Mesendoderm (in vitro differentiated cells): ENCODE data around the gene ABCA4.

Source experiments
- DNase-seq: peaks from one replicate; pipeline ENCODE4 v3.0.0; 2013
- H2AK5ac ChIP-seq: 2 replicates; pipeline ENCODE4 v1.6.1; 2013; ENCODE audit warnings: low read length, inconsistent platforms
- H2BK120ac ChIP-seq: 2 replicates; pipeline ENCODE4 v1.6.1; 2013; ENCODE audit warnings: low read depth, mild to moderate bottlenecking, low read length, moderate library complexity, mixed read lengths
- H2BK15ac ChIP-seq: replicated peaks from 2 replicates; pipeline ENCODE4 v1.6.1; 2013; ENCODE audit warnings: low read depth, mild to moderate bottlenecking, moderate library complexity
- H2BK5ac ChIP-seq: 2 replicates; pipeline ENCODE4 v1.6.1; 2013; ENCODE audit warnings: low read length, inconsistent platforms
- H3K18ac ChIP-seq: 2 replicates; pipeline ENCODE4 v1.6.1; 2013; ENCODE audit warnings: mild to moderate bottlenecking, low read length, mixed read lengths
- H3K23ac ChIP-seq: one replicate; pipeline ENCODE4 v1.6.1; 2013; ENCODE audit warnings: low read length
- H3K27ac ChIP-seq: 2 replicates; pipeline ENCODE4 v1.5.1; 2013; ENCODE audit warnings: low read depth, mild to moderate bottlenecking, inconsistent platforms, low read length, moderate library complexity
- H3K27me3 ChIP-seq: 2 replicates; pipeline ENCODE4 v1.6.1; 2013; ENCODE audit warnings: low read length, control low read depth, mild to moderate bottlenecking, inconsistent platforms; ENCODE audit not compliant: insufficient read depth, poor library complexity
- H3K36me3 ChIP-seq: 2 replicates; pipeline ENCODE4 v1.6.1; 2013; ENCODE audit warnings: low read length, inconsistent platforms; ENCODE audit not compliant: control insufficient read depth, insufficient read depth
- H3K4ac ChIP-seq: one replicate; pipeline ENCODE4 v1.6.1; 2013; ENCODE audit warnings: low read depth, mild to moderate bottlenecking, low read length, moderate library complexity
- H3K4me1 ChIP-seq: 2 replicates; pipeline ENCODE4 v1.6.1; 2013; ENCODE audit warnings: low read depth, low read length, inconsistent platforms; ENCODE audit not compliant: control insufficient read depth
- H3K4me2 ChIP-seq: 2 replicates; pipeline ENCODE4 v1.6.1; 2013; ENCODE audit warnings: low read length
- H3K4me3 ChIP-seq: 2 replicates; pipeline ENCODE4 v1.5.1; 2013; ENCODE audit warnings: mild to moderate bottlenecking, low read length
- H3K56ac ChIP-seq: one replicate; pipeline ENCODE4 v1.6.1; 2013; ENCODE audit warnings: low read length
- H3K79me1 ChIP-seq: 2 replicates; pipeline ENCODE4 v1.6.1; 2013; ENCODE audit warnings: low read length, inconsistent platforms
- H3K79me2 ChIP-seq: 2 replicates; pipeline ENCODE4 v1.6.1; 2013; ENCODE audit warnings: mild to moderate bottlenecking, low read length; ENCODE audit not compliant: control insufficient read depth, insufficient read depth
- H3K9ac ChIP-seq: 2 replicates; pipeline ENCODE4 v1.6.1; 2013; ENCODE audit warnings: low read length, inconsistent platforms
- H4K5ac ChIP-seq: one replicate; pipeline ENCODE4 v1.6.1; 2013; ENCODE audit warnings: low read length
- H4K8ac ChIP-seq: one replicate; pipeline ENCODE4 v1.6.1; 2013; ENCODE audit warnings: low read depth, mild to moderate bottlenecking, control low read depth, low read length, moderate library complexity
- WGBS: extraction: QIAGEN DNeasy Blood & Tissue Kit; methylation state at CpG from one replicate; pipeline ENCODE4 v1.1.7; 2013; ENCODE audit warnings: low lambda C conversion rate, missing lambda C conversion rate; ENCODE audit not compliant: insufficient coverage; ENCODE audit errors: extremely low coverage; 5-methylcytosine and 5-hydroxymethylcytosine counted together

ABCA4 gene

DNA sequence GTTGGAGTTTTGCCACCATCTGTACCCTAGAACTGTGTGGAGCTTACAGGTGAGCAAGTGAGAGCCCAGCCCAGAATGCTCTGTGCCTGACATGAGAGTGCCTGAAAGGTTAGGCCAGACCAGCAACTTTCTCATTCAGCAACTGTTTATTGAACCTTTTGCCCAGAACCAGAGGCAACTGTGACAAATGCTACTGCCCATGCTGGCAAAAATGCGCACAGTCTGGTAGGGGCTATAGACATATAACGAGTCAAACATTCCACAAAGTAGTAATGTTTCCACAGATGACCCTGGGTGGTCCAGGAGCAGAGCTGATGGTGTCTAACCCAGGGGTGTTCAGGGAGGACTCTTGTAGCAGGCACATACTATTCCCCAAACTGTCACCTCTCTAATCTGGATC lies 155.7 kb downstream of the ABCA4 start:
- H2BK15ac ChIP-seq: no peak overlapping the region
- no peak overlapping the region for H3K4me3 ChIP-seq
- H3K79me2 ChIP-seq: no peaks in the 10 kb centered on the region
- H3K79me1 ChIP-seq: no peaks in the 10 kb centered on the region
- H3K56ac ChIP-seq: no peak overlapping the region
- no peak overlapping the region for H2BK120ac ChIP-seq
- H3K27me3 ChIP-seq: no peaks in the 10 kb centered on the region
- no peak overlapping the region for H3K27ac ChIP-seq
- no peak overlapping the region for H3K18ac ChIP-seq
- H2BK5ac ChIP-seq: no peak overlapping the region
- no peak overlapping the region for H3K4ac ChIP-seq
- H2AK5ac ChIP-seq: no peak overlapping the region
- H4K8ac ChIP-seq: no peak overlapping the region
- H3K9ac ChIP-seq: no peak overlapping the region
- H4K5ac ChIP-seq: no peak overlapping the region
- no peak overlapping the region for H3K4me2 ChIP-seq
- no CpG with 5 or more reads among the region's 2 CpGs for WGBS
- H3K36me3 ChIP-seq: no peaks in the 10 kb centered on the region
- H3K23ac ChIP-seq: no peak overlapping the region
- no peak for DNase-seq
- H3K4me1 ChIP-seq: no peaks in the 10 kb centered on the region

DNA sequence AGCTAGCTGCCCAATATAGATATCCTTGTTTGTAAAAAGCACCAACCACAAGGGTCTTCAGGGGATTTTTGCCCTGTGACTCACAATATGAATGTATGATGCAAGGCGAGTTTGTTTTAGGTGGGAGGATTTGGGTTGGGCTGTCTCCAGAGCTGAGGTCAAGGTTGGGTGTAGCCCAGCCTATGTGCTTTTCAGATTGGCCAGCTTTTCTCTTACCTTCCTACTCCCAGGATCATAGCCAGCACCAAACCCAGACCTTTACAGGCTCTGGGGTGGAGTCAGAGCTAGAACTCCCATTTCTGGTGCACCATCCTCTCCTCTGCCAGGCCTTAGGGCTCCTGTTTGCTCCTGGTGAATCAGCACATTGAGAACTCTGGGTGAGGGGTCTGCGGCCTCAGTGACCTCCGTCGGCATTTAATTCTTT lies 156.2 kb downstream of the ABCA4 start:
- WGBS: no CpG with 5 or more reads among the region's 4 CpGs
- no peak overlapping the region for H3K27ac ChIP-seq
- H3K79me1 ChIP-seq: no peaks in the 10 kb centered on the region

DNA sequence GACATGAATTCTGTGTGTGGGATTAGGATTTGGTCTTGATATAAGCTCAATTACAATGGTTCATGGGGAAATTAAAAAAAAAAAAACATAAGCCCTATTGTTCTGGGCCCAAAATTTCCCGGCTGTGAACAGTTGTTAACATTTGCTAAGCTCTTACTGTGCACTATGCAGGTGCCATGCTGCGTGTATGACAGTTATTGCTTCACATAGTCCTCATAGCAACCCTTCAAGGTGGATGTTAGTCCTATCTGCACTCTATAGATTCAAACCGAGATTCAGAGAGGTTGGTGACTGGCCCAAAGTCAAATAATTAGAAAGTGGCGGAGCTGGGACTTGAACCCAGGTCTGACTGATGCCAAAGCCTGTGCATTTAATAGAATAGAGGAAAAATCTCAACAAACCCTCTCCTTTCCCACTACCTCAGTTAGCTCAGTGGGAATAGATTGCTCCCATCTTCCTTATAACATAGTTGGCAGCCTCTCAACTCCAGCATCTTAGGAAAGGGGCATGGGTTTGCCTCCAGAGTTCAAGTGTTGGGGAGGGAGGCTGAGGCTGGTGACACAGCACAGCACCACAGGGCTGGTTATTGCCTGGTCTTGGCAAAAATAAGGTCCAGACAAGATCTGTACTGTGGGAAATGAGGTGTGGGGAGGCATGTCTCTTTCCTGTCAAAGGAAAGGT lies 156.7 kb downstream of the ABCA4 start:
- H4K8ac ChIP-seq: no peak overlapping the region
- H3K36me3 ChIP-seq: no peaks in the 10 kb centered on the region
- no peak overlapping the region for H4K5ac ChIP-seq
- H2BK5ac ChIP-seq: no peak overlapping the region
- no peak overlapping the region for H3K4me2 ChIP-seq
- no peaks in the 10 kb centered on the region for H3K4me1 ChIP-seq
- no peak overlapping the region for H2AK5ac ChIP-seq
- no peak overlapping the region for H3K56ac ChIP-seq
- no peak overlapping the region for H2BK15ac ChIP-seq
- no peaks in the 10 kb centered on the region for H3K79me1 ChIP-seq
- H3K4ac ChIP-seq: no peak overlapping the region
- DNase-seq: no peak
- no peak overlapping the region for H3K4me3 ChIP-seq
- H3K27ac ChIP-seq: no peak overlapping the region
- H2BK120ac ChIP-seq: no peak overlapping the region
- H3K9ac ChIP-seq: no peak overlapping the region
- no peak overlapping the region for H3K18ac ChIP-seq
- no peak overlapping the region for H3K23ac ChIP-seq
- H3K79me2 ChIP-seq: no peaks in the 10 kb centered on the region
- H3K27me3 ChIP-seq: no peaks in the 10 kb centered on the region
- no CpG with 5 or more reads among the region's 4 CpGs for WGBS

More for the DNA sequence above, 156.2 kb downstream of the ABCA4 start:
- Histone ChIP-seq H3K79me2 (no peaks in the 10 kb centered on the region), H3K27me3 (no peaks in the 10 kb centered on the region), H3K23ac (no peak overlapping the region), H4K5ac (no peak overlapping the region), H3K4ac (no peak overlapping the region), H3K4me3 (no peak overlapping the region), H3K18ac (no peak overlapping the region), H2BK15ac (no peak overlapping the region), H2BK120ac (no peak overlapping the region), H3K56ac (no peak overlapping the region), H2BK5ac (no peak overlapping the region), H3K36me3 (no peaks in the 10 kb centered on the region), H2AK5ac (no peak overlapping the region), H3K9ac (no peak overlapping the region), H4K8ac (no peak overlapping the region), H3K4me2 (no peak overlapping the region), H3K4me1 (no peaks in the 10 kb centered on the region)
- DNase-seq: peak; percentile 11

DNA sequence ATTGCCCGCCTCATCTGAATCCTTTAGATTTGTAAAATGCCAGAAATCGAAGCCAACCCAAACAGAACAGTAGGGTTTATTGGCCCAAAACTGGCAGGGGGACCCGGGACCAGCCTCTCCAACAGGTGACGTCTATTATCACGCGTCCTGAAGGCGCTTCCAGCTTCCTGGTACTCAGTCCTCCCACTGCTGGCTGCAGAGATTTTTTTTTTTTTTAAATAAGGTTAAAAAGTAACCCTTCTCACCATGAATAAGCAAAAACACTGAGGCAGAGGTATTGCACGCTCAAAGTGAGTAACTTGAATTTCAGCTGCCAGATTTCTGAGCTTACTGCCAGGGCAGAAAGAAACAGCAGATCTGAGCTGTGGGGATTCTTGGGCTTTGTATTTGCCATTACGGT lies 157.4 kb downstream of the ABCA4 start:
- H3K9ac ChIP-seq: no peak overlapping the region
- no peak overlapping the region for H3K4me2 ChIP-seq
- H4K5ac ChIP-seq: no peak overlapping the region
- no peak overlapping the region for H4K8ac ChIP-seq
- no peak for DNase-seq
- H3K56ac ChIP-seq: no peak overlapping the region
- no peak overlapping the region for H2BK15ac ChIP-seq
- no peak overlapping the region for H2AK5ac ChIP-seq
- H3K36me3 ChIP-seq: no peaks in the 10 kb centered on the region
- WGBS: no CpG with 5 or more reads among the region's 9 CpGs
- no peak overlapping the region for H3K4me3 ChIP-seq
- H3K27me3 ChIP-seq: no peaks in the 10 kb centered on the region
- H2BK5ac ChIP-seq: no peak overlapping the region
- H3K4me1 ChIP-seq: no peaks in the 10 kb centered on the region
- H3K79me2 ChIP-seq: no peaks in the 10 kb centered on the region
- H3K27ac ChIP-seq: no peak overlapping the region
- H3K4ac ChIP-seq: no peak overlapping the region
- no peak overlapping the region for H3K23ac ChIP-seq
- no peak overlapping the region for H3K18ac ChIP-seq
- H3K79me1 ChIP-seq: no peaks in the 10 kb centered on the region
- H2BK120ac ChIP-seq: no peak overlapping the region

DNA sequence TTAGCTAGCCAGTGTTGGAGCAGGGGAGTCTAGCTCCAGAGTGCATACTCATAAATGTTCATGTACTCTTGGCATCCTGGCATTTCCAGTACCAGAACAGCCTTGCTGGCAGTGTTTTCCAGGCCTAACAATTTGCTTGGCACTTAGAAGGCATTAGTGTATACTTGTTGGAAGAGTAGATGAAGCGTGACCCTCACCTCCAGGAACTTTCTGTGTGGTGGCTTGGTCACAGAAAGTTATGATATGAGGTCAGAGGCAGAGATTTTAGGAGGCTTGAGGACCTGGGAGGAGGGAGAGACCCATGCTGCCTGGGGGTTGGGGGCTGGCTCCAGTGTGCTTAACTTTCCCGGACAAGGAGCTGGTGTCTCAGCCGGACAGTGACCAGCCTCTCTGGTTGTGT lies 159.0 kb downstream of the ABCA4 start:
- no peak overlapping the region for H3K4ac ChIP-seq
- H3K4me2 ChIP-seq: no peak overlapping the region
- no peak for DNase-seq
- H2BK5ac ChIP-seq: no peak overlapping the region
- no peaks in the 10 kb centered on the region for H3K36me3 ChIP-seq
- H2AK5ac ChIP-seq: no peak overlapping the region
- H3K4me1 ChIP-seq: no peaks in the 10 kb centered on the region
- H4K8ac ChIP-seq: no peak overlapping the region
- H3K27me3 ChIP-seq: no peaks in the 10 kb centered on the region
- no peaks in the 10 kb centered on the region for H3K79me1 ChIP-seq
- no peak overlapping the region for H3K23ac ChIP-seq
- H3K79me2 ChIP-seq: no peaks in the 10 kb centered on the region
- no CpG with 5 or more reads among the region's 3 CpGs for WGBS
- no peak overlapping the region for H3K27ac ChIP-seq
- no peak overlapping the region for H3K18ac ChIP-seq
- no peak overlapping the region for H2BK15ac ChIP-seq
- H3K9ac ChIP-seq: no peak overlapping the region
- no peak overlapping the region for H4K5ac ChIP-seq
- H2BK120ac ChIP-seq: no peak overlapping the region
- H3K56ac ChIP-seq: no peak overlapping the region
- H3K4me3 ChIP-seq: no peak overlapping the region

DNA sequence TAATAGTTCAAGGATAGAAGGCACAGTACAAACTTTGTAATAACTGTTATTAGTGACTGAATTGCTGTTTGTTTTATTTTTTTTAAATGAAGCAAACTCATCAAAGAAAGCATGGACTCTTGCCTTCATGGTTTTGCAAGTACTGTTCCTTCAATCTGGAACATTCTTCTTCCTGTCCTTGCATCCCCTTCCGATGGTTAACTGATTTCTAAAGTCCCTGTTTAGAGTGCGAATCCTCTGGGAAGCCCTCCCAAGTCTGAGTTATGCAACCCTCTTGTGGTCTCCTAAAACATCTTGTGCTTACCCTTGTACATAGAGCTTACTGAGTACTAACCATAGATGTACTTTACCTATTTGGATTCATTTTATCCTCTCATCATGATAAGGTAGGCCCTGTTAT lies 159.5 kb downstream of the ABCA4 start:
- Histone ChIP-seq H4K8ac (no peak overlapping the region), H2BK15ac (no peak overlapping the region), H3K27ac (no peak overlapping the region), H3K79me1 (no peaks in the 10 kb centered on the region), H3K23ac (no peak overlapping the region), H2BK5ac (no peak overlapping the region), H3K79me2 (no peaks in the 10 kb centered on the region), H3K27me3 (no peaks in the 10 kb centered on the region), H3K36me3 (no peaks in the 10 kb centered on the region), H4K5ac (no peak overlapping the region), H3K4ac (no peak overlapping the region), H3K9ac (no peak overlapping the region), H3K18ac (no peak overlapping the region), H3K4me3 (no peak overlapping the region), H3K56ac (no peak overlapping the region), H3K4me1 (no peaks in the 10 kb centered on the region), H2AK5ac (no peak overlapping the region), H3K4me2 (no peak overlapping the region), H2BK120ac (no peak overlapping the region)
- DNase-seq: no peak
- no CpG with 5 or more reads among the region's 2 CpGs for WGBS
